GM03348 (cell line): ENCODE data around the gene TENM4.
A peak's percentile ranks its signal among the peaks of the same experiment; 100 is the strongest.

Experiments used
- DNase-seq: peaks from one replicate; pipeline ENCODE4 v3.0.0; 2012; ENCODE audit warnings: low spot score

TENM4 gene

GRCh38 chr11:78933350-78933749 is 507.5 kb downstream of the TENM4 start:
- DNase-seq, result no peak

- no peak for DNase-seq
Observed at GRCh38 chr11:78932757-78933156, 508.1 kb downstream of the TENM4 start.

- no peak for DNase-seq
Observed at GRCh38 chr11:78931891-78932290, 508.9 kb downstream of the TENM4 start.

- DNase-seq, result no peak
Observed at GRCh38 chr11:78930810-78931523, 509.9 kb downstream of the TENM4 start.

- no peak for DNase-seq
Observed at GRCh38 chr11:78929906-78930220, 511.0 kb downstream of the TENM4 start.

GRCh38 chr11:78929207-78929905 is 511.5 kb downstream of the TENM4 start:
- DNase-seq, result no peak

- no peak for DNase-seq
Observed at GRCh38 chr11:78927511-78927910, 513.3 kb downstream of the TENM4 start.

- DNase-seq, result peak; percentile 36
Observed at GRCh38 chr11:78926633-78927338, 514.0 kb downstream of the TENM4 start.

- no peak for DNase-seq
Observed at GRCh38 chr11:78925387-78925786, 515.4 kb downstream of the TENM4 start.

GRCh38 chr11:78922859-78923625 is 517.8 kb downstream of the TENM4 start:
- DNase-seq, result no peak

GRCh38 chr11:78921509-78921908 is 519.3 kb downstream of the TENM4 start:
- no peak for DNase-seq

GRCh38 chr11:78920329-78920728 is 520.5 kb downstream of the TENM4 start:
- no peak for DNase-seq

GRCh38 chr11:78916759-78917158 is 524.1 kb downstream of the TENM4 start:
- DNase-seq, result no peak

GRCh38 chr11:78914503-78914902 is 526.3 kb downstream of the TENM4 start:
- no peak for DNase-seq

GRCh38 chr11:78912778-78913177 is 528.1 kb downstream of the TENM4 start:
- no peak for DNase-seq

- no peak for DNase-seq
Observed at GRCh38 chr11:78910322-78910721, 530.5 kb downstream of the TENM4 start.

- no peak for DNase-seq
Observed at GRCh38 chr11:78909386-78909785, 531.4 kb downstream of the TENM4 start.

- no peak for DNase-seq
Observed at GRCh38 chr11:78907636-78908035, 533.2 kb downstream of the TENM4 start.

- no peak for DNase-seq
Observed at GRCh38 chr11:78906566-78906965, 534.3 kb downstream of the TENM4 start.

- no peak for DNase-seq
Observed at GRCh38 chr11:78905756-78906155, 535.1 kb downstream of the TENM4 start.

- no peak for DNase-seq
Observed at GRCh38 chr11:78902771-78903507, 537.9 kb downstream of the TENM4 start.

GRCh38 chr11:78901831-78902230 is 539.0 kb downstream of the TENM4 start:
- no peak for DNase-seq
